HG03575 (cell line): Measurements from ENCODE around the gene MGAT3.
"Not testable (repeated sequence)": the region's sequence is repeated elsewhere in the genome, so short reads cannot be mapped to it uniquely, and the experiment has no call there.

ENCODE experiments used
- ATAC-seq: cut with Tn5 transposase; IDR thresholded peaks from one replicate; pipeline ENCODE4 v1.9.1; 2021; ENCODE audit not compliant: unreplicated experiment, insufficient number of reproducible peaks, low FRiP score; ENCODE audit errors: extremely low read depth

MGAT3 gene

GRCh38 chr22:39501644-39502108, 44.9 kb downstream of the MGAT3 start:
- no peak for ATAC-seq

GRCh38 chr22:39502109-39502788, 45.4 kb downstream of the MGAT3 start, which contains the start of gene MIEF1:
Gene MIEF1, plus strand, starts transcription at chr22:39502290. Its CDS starts 9,005 bp downstream, at chr22:39511295.
- no peak for ATAC-seq

GRCh38 chr22:39502789-39503409, 46.1 kb downstream of the MGAT3 start:
- ATAC-seq = no peak

DNA sequence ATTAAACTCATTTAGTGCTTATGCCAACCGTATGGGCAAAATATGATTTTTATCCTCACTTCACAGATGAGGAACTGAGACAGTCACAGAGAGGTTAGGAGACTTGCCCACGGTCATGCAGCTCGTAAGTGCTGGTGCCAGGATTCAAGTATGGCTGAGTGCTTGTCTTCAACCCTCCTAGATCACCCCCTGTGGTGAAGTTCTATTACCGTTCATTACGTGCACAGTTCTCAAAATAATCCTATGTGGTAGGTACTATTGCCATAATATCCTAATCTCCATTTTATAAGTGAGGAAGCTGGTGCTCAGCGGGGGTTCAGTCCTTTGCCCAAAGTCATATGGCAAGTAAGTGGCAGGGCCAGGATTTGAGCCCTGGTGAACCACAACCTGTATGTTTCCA, 46.8 kb downstream of the MGAT3 start:
- no peak for ATAC-seq

DNA sequence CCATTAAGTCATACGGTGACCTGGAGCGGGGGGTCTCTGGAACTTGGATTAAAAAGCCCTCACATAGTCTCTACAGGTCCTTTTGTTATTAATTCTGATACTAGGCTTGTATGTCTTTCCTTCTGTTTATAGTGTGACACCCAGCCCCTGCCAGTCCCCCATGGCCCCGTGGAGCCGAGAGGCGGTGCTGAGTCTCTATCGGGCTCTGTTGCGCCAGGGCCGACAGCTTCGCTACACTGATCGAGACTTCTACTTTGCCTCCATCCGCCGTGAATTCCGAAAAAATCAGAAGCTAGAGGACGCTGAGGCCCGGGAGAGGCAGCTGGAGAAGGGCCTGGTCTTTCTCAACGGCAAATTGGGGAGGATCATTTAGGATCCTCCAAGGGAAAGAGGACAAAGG, 47.3 kb downstream of the MGAT3 start:
- ATAC-seq = no peak

DNA sequence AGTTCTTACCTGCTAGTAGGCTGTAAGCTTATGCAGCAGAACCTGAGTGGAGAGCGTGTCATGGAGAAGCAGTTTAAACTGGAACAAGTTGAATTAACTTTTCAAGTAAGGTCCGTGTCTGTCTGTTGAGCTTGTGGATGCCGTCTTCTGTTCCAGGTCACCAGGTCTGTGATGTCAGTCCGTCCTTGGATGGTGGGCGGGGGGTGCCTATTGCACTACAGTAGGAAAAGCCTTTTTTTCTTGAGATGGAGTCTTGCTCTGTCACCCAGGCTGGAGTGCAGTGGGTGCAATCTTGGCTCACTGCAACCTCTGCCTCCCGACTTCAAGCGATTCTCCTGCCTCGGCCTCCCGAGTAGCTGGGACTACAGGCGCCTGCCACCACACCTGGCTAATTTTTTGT, 50.2 kb downstream of the MGAT3 start:
- ATAC-seq = not testable (repeated sequence)

DNA sequence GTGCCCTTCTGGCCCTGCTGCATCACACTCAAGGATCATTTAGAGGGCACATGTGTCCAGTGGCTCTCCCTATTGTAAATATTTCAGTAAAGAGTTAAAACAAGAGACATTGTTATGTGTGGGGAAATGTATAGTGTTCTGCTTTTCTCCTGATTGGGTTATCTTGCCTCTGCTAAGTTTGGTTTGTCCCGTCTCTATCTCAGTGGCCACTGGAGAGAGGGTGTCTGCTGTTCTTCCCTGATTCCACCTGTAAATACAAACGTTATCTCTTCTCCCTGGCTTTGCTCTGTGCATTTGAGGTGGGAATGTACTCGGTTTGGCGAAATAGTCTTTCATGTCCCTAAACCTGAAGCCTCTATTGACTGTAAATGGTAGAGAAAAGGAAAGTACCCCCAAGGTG, 51.6 kb downstream of the MGAT3 start:
- no peak for ATAC-seq

- no peak for ATAC-seq
Observed at GRCh38 chr22:39510529-39511149, 53.8 kb downstream of the MGAT3 start.

GRCh38 chr22:39511226-39511625, 54.4 kb downstream of the MGAT3 start:
- no peak for ATAC-seq

- no peak for ATAC-seq
Observed at GRCh38 chr22:39512026-39512425, 55.2 kb downstream of the MGAT3 start.

- ATAC-seq = no peak
Observed at GRCh38 chr22:39513791-39514190, 57.0 kb downstream of the MGAT3 start.

GRCh38 chr22:39514373-39514973, 57.7 kb downstream of the MGAT3 start:
- no peak for ATAC-seq

DNA sequence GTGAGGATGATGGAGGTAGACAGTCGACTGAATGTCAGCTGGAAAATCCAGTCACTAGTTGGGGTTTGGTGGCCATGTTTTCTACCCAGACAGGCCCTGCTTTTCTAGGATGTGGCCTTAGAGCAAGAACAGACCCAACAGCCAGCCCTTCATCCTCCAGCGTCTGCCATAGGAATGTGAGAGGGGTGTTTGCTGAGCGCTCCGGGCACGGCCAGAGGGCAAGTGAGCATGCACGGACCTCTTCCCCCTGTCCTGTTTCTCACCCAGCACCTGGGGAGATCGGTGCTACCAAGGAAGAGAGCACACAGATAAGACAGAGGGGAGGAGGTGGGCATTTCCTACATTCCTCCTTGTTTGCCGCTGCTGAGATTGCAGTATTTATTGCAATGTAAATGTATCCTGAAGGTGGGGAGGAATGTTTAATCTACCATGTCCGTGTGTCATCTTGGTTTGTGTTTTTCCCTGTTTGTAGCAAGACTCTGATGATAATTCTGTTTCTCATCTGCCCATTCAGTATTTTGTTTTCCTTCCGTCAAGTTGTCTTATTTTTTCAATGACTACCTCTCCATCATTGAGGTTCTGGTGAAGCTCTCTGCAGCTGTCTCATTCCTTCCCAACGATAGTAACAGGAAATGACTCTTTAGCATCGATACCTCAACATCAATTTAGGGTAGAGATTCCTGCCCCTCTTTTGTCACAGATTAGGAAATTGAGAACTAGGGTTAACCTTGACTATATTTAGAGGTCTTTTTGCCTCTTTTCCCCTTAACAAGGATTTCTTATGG, 58.6 kb downstream of the MGAT3 start:
- ATAC-seq = no peak

GRCh38 chr22:39517470-39517869, 60.7 kb downstream of the MGAT3 start:
- no peak for ATAC-seq

- no peak for ATAC-seq
Observed at GRCh38 chr22:39518144-39518786, 61.5 kb downstream of the MGAT3 start.

- ATAC-seq = no peak
Observed at GRCh38 chr22:39518996-39519680, 62.3 kb downstream of the MGAT3 start.

GRCh38 chr22:39519681-39520225, 62.9 kb downstream of the MGAT3 start:
- ATAC-seq = no peak
